Astrocyte of the spinal cord (primary cell): ENCODE measurements around the gene FRMD5.

Experiments
- DNase-seq: peaks from one replicate; pipeline ENCODE4 v3.0.0; 2011; ENCODE audit warnings: low read depth, low spot score
- H3K4me3 ChIP-seq: 2 replicates; pipeline ENCODE4 v1.5.1; 2011; ENCODE audit warnings: low read depth, mild to moderate bottlenecking, low read length, moderate library complexity
- in situ Hi-C: cut with HindIII; loops from 2 replicates; pipeline ENCODE4 v1.10.0; 2017; ENCODE audit warnings: low sequenced_read_pairs
- TF ChIP-seq, protein P1 (sequence below): IDR thresholded peaks from 2 replicates; pipeline ENCODE4 v1.5.1; 2012; ENCODE audit warnings: low read depth, mild to moderate bottlenecking, low read length, inconsistent platforms

FRMD5 gene

DNA sequence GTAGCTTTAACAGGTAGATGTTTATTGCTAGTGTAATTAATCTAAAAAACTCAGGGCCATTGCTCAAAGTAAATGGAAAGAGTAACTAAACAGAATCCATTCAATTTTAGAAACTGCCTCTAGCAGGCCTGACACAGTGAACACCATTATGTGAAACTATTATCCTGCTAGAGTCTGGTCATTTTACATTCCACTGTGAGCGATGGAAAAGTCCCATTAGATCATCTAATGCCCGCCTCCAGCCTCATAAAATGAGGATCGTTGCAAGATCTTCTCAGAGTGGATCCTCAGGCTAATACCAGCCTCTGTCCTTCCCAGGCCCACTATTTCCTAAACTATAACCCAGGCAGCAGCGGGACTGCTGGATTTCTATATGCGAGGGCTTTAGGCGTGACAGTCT lies 260.6 kb downstream of the FRMD5 start:
- H3K4me3 ChIP-seq: no peak overlapping the region
- TF ChIP-seq, protein P1, sequence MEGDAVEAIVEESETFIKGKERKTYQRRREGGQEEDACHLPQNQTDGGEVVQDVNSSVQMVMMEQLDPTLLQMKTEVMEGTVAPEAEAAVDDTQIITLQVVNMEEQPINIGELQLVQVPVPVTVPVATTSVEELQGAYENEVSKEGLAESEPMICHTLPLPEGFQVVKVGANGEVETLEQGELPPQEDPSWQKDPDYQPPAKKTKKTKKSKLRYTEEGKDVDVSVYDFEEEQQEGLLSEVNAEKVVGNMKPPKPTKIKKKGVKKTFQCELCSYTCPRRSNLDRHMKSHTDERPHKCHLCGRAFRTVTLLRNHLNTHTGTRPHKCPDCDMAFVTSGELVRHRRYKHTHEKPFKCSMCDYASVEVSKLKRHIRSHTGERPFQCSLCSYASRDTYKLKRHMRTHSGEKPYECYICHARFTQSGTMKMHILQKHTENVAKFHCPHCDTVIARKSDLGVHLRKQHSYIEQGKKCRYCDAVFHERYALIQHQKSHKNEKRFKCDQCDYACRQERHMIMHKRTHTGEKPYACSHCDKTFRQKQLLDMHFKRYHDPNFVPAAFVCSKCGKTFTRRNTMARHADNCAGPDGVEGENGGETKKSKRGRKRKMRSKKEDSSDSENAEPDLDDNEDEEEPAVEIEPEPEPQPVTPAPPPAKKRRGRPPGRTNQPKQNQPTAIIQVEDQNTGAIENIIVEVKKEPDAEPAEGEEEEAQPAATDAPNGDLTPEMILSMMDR: no peak
- in situ Hi-C loops: no loop called here
- peak; percentile 27 for DNase-seq

DNA sequence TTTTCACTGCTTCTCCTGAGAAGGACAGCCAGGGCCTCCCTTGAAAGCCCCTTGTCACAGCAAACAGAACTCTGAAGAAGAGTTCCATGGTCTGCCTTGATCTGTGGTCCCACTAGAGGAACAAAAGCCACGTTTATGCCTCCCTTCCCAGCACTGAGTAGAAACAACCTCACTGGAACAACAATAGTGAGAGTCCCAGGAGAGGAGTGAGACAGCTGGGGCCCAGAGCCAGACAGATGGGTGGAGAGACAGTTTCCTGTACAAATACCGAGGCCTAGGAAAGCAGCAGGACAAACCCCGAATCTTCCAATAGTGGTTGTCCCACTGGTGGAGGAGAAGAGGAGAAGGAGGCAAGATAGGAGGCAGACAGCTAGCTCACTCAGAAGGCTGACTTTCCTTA lies 262.2 kb downstream of the FRMD5 start:
- TF ChIP-seq, protein P1: no peak
- peak; percentile 14 for DNase-seq
- in situ Hi-C loops: no loop called here
- no peak overlapping the region for H3K4me3 ChIP-seq

DNA sequence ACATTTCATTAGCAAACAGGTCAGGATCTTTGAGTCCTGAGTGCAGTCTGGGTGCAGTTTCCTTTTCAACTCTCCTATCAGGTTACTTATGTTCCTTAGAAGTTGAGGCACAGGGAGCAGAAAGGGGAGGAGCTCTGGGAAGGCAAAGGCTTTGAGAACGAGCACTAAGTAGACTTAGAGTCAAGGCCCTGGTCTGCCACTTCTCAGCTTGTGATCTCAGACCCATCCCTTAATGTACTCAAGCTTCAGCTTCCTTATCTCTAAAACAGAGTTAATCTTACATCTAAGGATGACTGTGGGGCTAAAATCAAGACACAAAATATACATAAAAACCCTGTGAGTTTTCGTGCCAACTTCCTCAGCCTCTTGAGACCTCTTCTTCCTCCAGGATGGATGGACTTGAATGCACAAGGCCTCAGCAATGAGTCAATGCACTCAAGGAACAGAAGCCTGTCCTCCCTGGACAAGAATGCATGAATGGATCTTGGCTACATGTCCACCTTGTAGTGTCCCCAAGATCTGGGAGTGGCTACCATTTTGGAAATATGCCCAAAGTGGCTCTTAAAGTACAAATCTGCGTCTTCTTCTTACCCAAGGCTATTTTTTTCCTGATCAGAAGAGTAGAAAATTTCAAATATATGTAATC lies 263.2 kb downstream of the FRMD5 start:
- in situ Hi-C loops: no loop called here
- no peak for DNase-seq
- TF ChIP-seq, protein P1: no peak
- H3K4me3 ChIP-seq: no peak overlapping the region

DNA sequence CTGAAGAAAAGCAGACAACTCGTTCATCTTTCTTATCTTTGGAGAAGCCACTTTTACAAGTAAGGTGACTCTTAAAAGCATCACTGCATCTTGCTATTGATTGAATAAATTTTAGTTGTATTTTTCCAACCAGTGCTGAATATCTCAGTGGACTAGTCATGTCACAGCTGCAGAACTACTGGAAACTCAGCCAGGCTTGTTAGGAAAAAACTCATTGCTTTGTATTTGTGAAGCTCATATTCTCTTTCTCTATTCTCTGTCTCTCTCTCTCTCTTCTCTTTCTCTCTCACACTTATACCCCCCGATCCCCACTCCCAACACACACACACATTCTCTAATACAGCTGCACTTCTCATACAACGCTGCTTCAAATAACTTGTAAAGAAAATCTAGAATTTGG lies 264.0 kb downstream of the FRMD5 start:
- H3K4me3 ChIP-seq: no peak overlapping the region
- TF ChIP-seq, protein P1: no peak
- no peak for DNase-seq
- in situ Hi-C loops: no loop called here

DNA sequence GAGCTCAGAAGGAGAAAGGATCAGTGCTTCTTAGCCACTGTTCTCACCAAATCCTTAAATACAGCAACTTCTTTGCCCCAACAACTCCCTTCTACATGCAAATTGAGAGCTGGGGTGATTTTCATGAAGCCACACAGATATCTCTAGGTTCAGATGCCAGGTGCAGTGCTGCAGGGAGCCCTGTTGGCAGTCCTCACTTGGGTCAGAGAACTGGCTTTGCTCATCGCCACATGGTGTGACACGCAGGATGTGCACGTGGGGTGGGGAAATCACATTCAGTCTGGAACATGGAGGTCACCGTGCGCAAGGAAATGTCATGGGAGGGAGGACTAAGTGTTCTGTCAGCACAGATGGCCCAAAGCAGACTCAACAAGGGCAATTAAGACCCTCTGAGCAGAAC lies 264.5 kb downstream of the FRMD5 start:
- TF ChIP-seq, protein P1: no peak
- no peak for DNase-seq
- H3K4me3 ChIP-seq: no peak overlapping the region
- in situ Hi-C loops: no loop called here

DNA sequence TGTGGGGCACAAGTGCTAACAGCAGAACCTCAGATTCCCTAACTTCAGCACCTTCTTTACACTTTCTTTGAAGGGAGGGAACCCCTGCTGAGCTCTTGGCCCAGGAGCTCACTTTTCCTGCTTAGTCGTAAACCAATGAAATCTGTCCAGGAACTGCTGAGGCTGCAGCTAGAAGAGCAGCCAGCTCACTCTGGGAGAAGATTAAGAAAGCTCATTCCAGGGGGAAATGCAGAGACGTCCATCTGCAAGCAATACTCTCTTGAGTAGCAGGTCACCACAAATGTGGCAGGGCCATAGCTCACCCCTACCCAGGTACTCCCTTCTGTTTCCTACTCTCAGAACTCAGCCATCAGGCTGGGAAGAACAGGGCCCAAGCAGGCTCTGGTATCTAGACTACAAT lies 265.0 kb downstream of the FRMD5 start:
- H3K4me3 ChIP-seq: no peak overlapping the region
- in situ Hi-C loops: no loop called here
- DNase-seq: peak; percentile 77
- TF ChIP-seq, protein P1: no peak

DNA sequence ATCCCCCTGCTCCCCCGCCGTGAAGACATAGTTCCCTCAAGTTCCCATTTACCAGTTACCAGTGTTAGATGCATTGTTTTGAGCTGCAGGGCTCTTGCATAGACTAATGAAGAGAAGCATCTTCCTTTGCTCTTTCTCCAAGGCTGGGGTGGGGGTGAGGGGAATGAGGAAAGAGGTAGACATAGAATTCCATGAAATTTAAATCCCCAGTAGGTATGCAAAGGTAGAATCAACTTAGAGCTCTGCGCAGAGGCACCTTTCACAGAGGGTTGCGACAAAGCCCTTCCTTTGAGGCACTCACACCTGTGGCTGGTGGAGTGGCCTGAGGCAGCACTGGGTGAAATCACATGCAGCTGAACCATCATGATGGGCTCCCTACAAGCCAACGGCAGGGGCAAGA lies 266.9 kb downstream of the FRMD5 start:
- H3K4me3 ChIP-seq: no peak overlapping the region
- in situ Hi-C loops: no loop called here
- DNase-seq: no peak
- TF ChIP-seq, protein P1: no peak
